IPS-20b (cell line): ENCODE results near the gene TMEM9.

Source experiments
- H3K27ac ChIP-seq: one replicate; pipeline ENCODE4 v1.5.1; 2013; ENCODE audit warnings: low read length
- H3K27me3 ChIP-seq: 2 replicates; pipeline ENCODE4 v1.6.1; 2013; ENCODE audit warnings: mild to moderate bottlenecking, low read length, inconsistent platforms; ENCODE audit not compliant: insufficient read depth
- H3K36me3 ChIP-seq: 2 replicates; pipeline ENCODE4 v1.6.1; 2013; ENCODE audit warnings: low read depth, mild to moderate bottlenecking, inconsistent platforms, low read length, moderate library complexity; ENCODE audit not compliant: insufficient read depth
- H3K4me1 ChIP-seq: 2 replicates; pipeline ENCODE4 v1.6.1; 2013; ENCODE audit warnings: mild to moderate bottlenecking, control low read depth, inconsistent platforms, low read length, moderate library complexity; ENCODE audit not compliant: insufficient read depth
- H3K4me3 ChIP-seq: 2 replicates; pipeline ENCODE4 v1.5.1; 2013; ENCODE audit warnings: mild to moderate bottlenecking, low read length, inconsistent platforms
- H3K9ac ChIP-seq: 2 replicates; pipeline ENCODE4 v1.6.1; 2013; ENCODE audit warnings: low read depth, mild to moderate bottlenecking, inconsistent platforms, low read length, moderate library complexity
- H3K9me3 ChIP-seq: 2 replicates; pipeline ENCODE4 v1.6.1; 2013; ENCODE audit warnings: mild to moderate bottlenecking, low read depth, low read length, inconsistent platforms; ENCODE audit not compliant: insufficient read depth

TMEM9 gene

GRCh38 chr1:201096041-201096461, 58.2 kb downstream of the TMEM9 start:
- no peaks in the 10 kb centered on the region for H3K9me3 ChIP-seq

DNA sequence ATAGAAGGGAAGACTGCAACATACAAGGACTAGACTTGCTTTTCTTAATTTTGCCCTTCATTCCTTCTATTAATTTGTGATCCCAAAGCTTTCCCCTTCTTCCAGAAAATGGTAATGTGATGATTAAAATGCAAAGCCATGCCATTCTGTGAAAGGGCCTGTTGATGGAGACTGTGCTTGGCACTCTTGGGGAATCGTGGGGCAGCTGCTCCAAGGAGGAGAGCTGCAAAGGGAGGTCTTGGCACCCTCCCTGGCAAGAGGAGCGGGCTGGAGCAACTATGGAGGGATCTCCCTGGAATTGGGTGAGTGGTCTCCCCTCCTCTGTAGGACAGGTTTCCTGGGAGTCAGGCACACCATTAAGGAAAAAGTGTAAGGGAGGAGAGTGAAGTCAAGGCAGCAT, 58.7 kb downstream of the TMEM9 start:
- no peak overlapping the region for H3K4me3 ChIP-seq
- no peak overlapping the region for H3K27ac ChIP-seq
- no peaks in the 10 kb centered on the region for H3K27me3 ChIP-seq
- H3K4me1 ChIP-seq, result no peaks in the 10 kb centered on the region
- H3K9ac ChIP-seq, result no peak overlapping the region
- H3K9me3 ChIP-seq, result no peaks in the 10 kb centered on the region
- no peaks in the 10 kb centered on the region for H3K36me3 ChIP-seq

More at GRCh38 chr1:201096041-201096461, 58.2 kb downstream of the TMEM9 start:
- no peaks in the 10 kb centered on the region for H3K4me1 ChIP-seq
- H3K4me3 ChIP-seq, result no peak overlapping the region
- no peak overlapping the region for H3K27ac ChIP-seq
- H3K36me3 ChIP-seq, result no peaks in the 10 kb centered on the region
- no peak overlapping the region for H3K9ac ChIP-seq
- H3K27me3 ChIP-seq, result no peaks in the 10 kb centered on the region

DNA sequence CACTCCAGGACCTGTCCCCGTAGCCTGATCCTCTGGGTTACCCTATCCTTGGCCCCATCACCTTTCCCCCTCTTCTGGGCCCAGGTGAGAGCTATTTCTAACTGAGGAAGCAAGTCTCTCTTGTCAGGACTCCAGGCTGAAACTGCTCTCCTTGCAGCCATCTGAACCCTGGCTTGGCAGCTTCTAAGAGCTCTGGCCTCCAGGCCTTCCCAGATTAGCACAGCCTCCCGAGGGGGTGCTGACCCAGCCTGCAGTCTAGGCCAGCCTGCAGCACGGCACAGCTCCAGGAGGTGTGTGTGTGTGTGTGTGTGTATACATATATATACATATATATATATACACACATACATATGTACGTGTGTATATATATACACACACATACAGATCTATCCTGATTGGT, 59.4 kb downstream of the TMEM9 start:
- H3K4me1 ChIP-seq, result no peaks in the 10 kb centered on the region
- H3K36me3 ChIP-seq, result no peaks in the 10 kb centered on the region
- H3K4me3 ChIP-seq, result no peak overlapping the region
- H3K9ac ChIP-seq, result no peak overlapping the region
- no peak overlapping the region for H3K27ac ChIP-seq
- no peaks in the 10 kb centered on the region for H3K27me3 ChIP-seq
- H3K9me3 ChIP-seq, result no peaks in the 10 kb centered on the region

DNA sequence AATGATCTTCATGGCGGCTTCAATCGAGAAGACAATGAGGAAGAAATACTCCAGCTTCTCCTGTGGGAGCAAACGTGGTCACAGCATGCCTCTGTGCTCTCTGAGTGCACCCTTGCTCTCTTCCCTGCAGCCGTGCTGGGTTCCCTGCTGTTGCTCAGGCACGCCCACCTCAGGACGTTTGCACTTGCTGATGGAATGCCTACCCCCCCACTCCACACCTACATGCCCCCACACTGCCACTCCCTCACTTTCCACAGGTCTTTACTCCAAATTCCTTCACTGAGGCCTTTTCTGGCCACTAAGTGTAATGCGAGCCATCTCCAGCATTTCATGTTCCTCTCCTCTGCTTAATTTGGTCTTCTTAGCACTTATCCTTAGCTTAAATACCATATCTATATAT, 60.3 kb downstream of the TMEM9 start:
- no peaks in the 10 kb centered on the region for H3K9me3 ChIP-seq
- no peak overlapping the region for H3K27ac ChIP-seq
- H3K9ac ChIP-seq, result no peak overlapping the region
- no peaks in the 10 kb centered on the region for H3K27me3 ChIP-seq
- H3K36me3 ChIP-seq, result no peaks in the 10 kb centered on the region
- H3K4me1 ChIP-seq, result no peaks in the 10 kb centered on the region; the same call in 1 of the 2 replicates
- no peak overlapping the region for H3K4me3 ChIP-seq

DNA sequence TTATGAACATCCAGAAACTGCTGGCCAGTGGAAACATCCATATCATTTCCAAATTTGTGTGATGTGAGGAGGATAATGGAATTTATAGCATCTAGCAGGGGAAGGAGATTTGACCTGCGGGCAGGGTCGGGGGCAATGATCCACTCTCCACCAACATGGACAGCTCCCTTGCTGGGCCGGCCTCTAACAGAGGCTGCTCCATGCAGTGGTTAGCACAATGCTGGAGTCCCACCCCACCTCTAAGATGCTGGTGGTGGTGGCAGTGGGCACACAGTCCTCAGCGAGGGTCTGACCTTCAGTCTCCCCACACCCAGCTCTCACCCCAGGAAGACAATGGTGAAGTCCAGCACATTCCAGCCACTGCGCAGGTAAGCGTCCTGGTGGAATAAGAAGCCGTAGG, 60.7 kb downstream of the TMEM9 start:
- Histone ChIP-seq H3K9ac (no peak overlapping the region), H3K36me3 (no peaks in the 10 kb centered on the region), H3K27me3 (no peaks in the 10 kb centered on the region), H3K4me1 (no peaks in the 10 kb centered on the region; the same call in 1 of the 2 replicates), H3K9me3 (no peaks in the 10 kb centered on the region), H3K27ac (no peak overlapping the region), H3K4me3 (no peak overlapping the region)

DNA sequence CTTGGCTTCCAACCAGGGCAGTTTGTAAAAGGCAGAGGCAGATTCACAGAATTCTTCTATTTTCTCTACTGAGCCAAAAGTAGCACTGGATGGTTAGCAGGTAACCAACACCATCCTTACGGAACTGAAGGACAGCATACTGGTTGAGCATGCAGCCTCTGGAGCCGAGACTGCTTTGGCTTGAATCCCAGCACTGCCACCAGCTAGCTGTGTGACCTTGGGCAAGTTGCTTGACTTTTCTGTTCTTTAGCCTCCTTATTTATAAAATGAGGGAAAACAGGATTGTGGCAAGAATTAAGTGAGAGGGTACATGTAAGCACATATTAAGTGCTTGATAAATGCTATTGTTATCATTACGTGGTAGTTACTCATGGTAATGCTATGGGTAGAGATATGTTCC, 61.5 kb downstream of the TMEM9 start:
- no peaks in the 10 kb centered on the region for H3K9me3 ChIP-seq
- H3K4me3 ChIP-seq, result no peak overlapping the region
- H3K27me3 ChIP-seq, result no peaks in the 10 kb centered on the region
- H3K4me1 ChIP-seq, result no peaks in the 10 kb centered on the region; the same call in 1 of the 2 replicates
- no peak overlapping the region for H3K9ac ChIP-seq
- no peak overlapping the region for H3K27ac ChIP-seq
- H3K36me3 ChIP-seq, result no peaks in the 10 kb centered on the region

- Histone ChIP-seq H3K27ac (no peak overlapping the region), H3K36me3 (no peaks in the 10 kb centered on the region), H3K27me3 (no peaks in the 10 kb centered on the region), H3K4me1 (no peaks in the 10 kb centered on the region; the same call in 1 of the 2 replicates), H3K9ac (no peak overlapping the region), H3K9me3 (no peaks in the 10 kb centered on the region), H3K4me3 (no peak overlapping the region)
These were observed 63.0 kb downstream of the TMEM9 start for GRCh38 chr1:201091256-201091655.

DNA sequence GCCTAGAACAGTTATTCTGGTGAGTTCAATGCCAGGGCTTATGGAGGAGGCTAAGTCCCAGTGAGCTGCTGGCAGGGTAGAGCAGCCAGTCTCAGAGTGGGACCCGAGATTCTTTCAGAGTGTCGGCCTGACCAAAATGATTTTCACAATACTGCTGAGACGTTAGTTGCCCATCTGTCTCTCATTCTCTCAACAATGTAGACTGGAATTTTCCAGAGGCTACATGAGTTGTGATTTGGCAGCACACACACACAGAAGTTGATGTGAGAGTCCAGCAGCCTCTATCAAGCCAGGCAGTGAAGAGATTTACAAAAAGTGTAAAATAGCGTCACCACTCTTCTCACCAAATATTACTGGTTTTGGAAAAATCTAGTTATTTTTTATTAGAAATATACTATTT, 63.7 kb downstream of the TMEM9 start:
- Histone ChIP-seq H3K9me3 (no peaks in the 10 kb centered on the region), H3K4me1 (no peaks in the 10 kb centered on the region; the same call in 1 of the 2 replicates), H3K9ac (no peak overlapping the region), H3K36me3 (no peaks in the 10 kb centered on the region), H3K27ac (no peak overlapping the region), H3K27me3 (no peaks in the 10 kb centered on the region), H3K4me3 (no peak overlapping the region)

- H3K27me3 ChIP-seq, result no peaks in the 10 kb centered on the region
These were observed 64.7 kb downstream of the TMEM9 start for GRCh38 chr1:201089596-201089995.

GRCh38 chr1:201088901-201089525, 65.3 kb downstream of the TMEM9 start:
- no peaks in the 10 kb centered on the region for H3K27me3 ChIP-seq
- H3K4me3 ChIP-seq, result no peak overlapping the region
- no peaks in the 10 kb centered on the region for H3K9me3 ChIP-seq
- no peak overlapping the region for H3K27ac ChIP-seq
- no peaks in the 10 kb centered on the region; the same call in 1 of the 2 replicates for H3K4me1 ChIP-seq
- no peak overlapping the region for H3K9ac ChIP-seq
- no peaks in the 10 kb centered on the region for H3K36me3 ChIP-seq

More at GRCh38 chr1:201089596-201089995, 64.7 kb downstream of the TMEM9 start:
- H3K27ac ChIP-seq, result no peak overlapping the region
- H3K9me3 ChIP-seq, result no peaks in the 10 kb centered on the region
- no peaks in the 10 kb centered on the region; the same call in 1 of the 2 replicates for H3K4me1 ChIP-seq
- H3K9ac ChIP-seq, result no peak overlapping the region
- no peak overlapping the region for H3K4me3 ChIP-seq
- no peaks in the 10 kb centered on the region for H3K36me3 ChIP-seq

DNA sequence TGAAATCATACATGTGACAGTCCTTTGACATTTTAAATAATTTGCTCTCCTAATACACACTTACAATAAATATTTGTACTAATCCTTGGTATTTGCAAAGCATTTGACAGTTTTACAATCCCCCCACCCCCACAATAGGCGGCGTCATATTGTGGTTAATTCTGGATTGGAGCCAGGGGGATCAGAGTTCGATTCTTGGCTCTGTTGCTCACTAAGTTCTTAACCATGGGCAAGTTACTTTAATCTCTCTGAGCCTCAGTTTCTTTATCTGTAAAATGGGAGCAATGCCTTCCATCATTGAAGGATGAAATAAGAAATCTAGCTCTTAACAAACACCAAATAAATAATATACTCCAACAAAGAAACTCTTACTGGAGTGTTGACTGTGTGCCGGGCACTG, 65.9 kb downstream of the TMEM9 start:
- Histone ChIP-seq H3K4me3 (no peak overlapping the region), H3K27me3 (no peaks in the 10 kb centered on the region), H3K4me1 (no peaks in the 10 kb centered on the region; the same call in 1 of the 2 replicates), H3K27ac (no peak overlapping the region), H3K9ac (no peak overlapping the region), H3K9me3 (no peaks in the 10 kb centered on the region), H3K36me3 (no peaks in the 10 kb centered on the region)

- no peaks in the 10 kb centered on the region for H3K27me3 ChIP-seq
- H3K4me3 ChIP-seq, result no peak overlapping the region
- no peaks in the 10 kb centered on the region for H3K36me3 ChIP-seq
- no peak overlapping the region for H3K27ac ChIP-seq
- H3K9ac ChIP-seq, result no peak overlapping the region
- H3K9me3 ChIP-seq, result no peaks in the 10 kb centered on the region
- no peaks in the 10 kb centered on the region; the same call in 1 of the 2 replicates for H3K4me1 ChIP-seq
These were observed 68.2 kb downstream of the TMEM9 start for GRCh38 chr1:201085902-201086735.
